Upper lobe of left lung (tissue), 6 donors: ENCODE data around the gene FUT6. TPM values are rescaled to one million over a fixed set of nuclear protein-coding genes. Genes with fewer than 3 reads are reported as not detected.
A peak's percentile ranks its signal among the peaks of the same experiment; 100 is the strongest.

Experiments used
- ATAC-seq, 2 donors: fragments of 200-7000 bp; cut with Tn5 transposase; one replicate each; pipeline ENCODE4 v1.9.1; 2022; ENCODE audit warnings: mild to moderate bottlenecking in 2 of 2, moderate library complexity in 2 of 2; ENCODE audit not compliant: low FRiP score in 2 of 2
- DNase-seq, 2 donors: peaks; one replicate each; pipeline ENCODE4 v3.0.0-alpha.2; 2019 to 2020
- H3K27ac ChIP-seq, 4 donors: fragments of 200-600 bp; sonication (generic); one replicate each; pipeline ENCODE4 v1.5.1; 2016 to 2019
- H3K27me3 ChIP-seq, 4 donors: fragments of 200-600 bp; sonication (generic); one replicate each; pipeline ENCODE4 v1.5.1; 2017 to 2019
- H3K36me3 ChIP-seq, 4 donors: fragments of 200-600 bp; sonication (generic); one replicate each; pipeline ENCODE4 v1.5.1; 2016 to 2019
- H3K4me1 ChIP-seq, 4 donors: fragments of 200-600 bp; sonication (generic); one replicate each; pipeline ENCODE4 v1.5.1; 2018 to 2019
- H3K4me3 ChIP-seq, 4 donors: fragments of 200-600 bp; sonication (generic); one replicate each; pipeline ENCODE4 v1.5.1; 2017 to 2019; ENCODE audit warnings: mild to moderate bottlenecking in 2 of 4, moderate library complexity in 1 of 4
- H3K9me3 ChIP-seq, 4 donors: fragments of 200-600 bp; sonication (generic); one replicate each; pipeline ENCODE4 v1.5.1; 2018 to 2019
- EP300 ChIP-seq, 4 donors: sonication (generic); formaldehyde crosslinking; IDR thresholded peaks; one replicate each; pipeline ENCODE4 v1.5.1; 2017; ENCODE audit warnings: antibody characterized with exemption in 4 of 4, control low read depth in 2 of 4
- POLR2A ChIP-seq, 4 donors: fragments of 450-650 bp; IDR thresholded peaks; one replicate each; pipeline ENCODE4 v1.5.1; 2016 to 2017; ENCODE audit warnings: antibody characterized with exemption in 4 of 4, mild to moderate bottlenecking in 2 of 4
- POLR2AphosphoS5 ChIP-seq, 2 donors: sonication (generic); formaldehyde crosslinking; IDR thresholded peaks; one replicate each; pipeline ENCODE4 v1.5.1; 2017; ENCODE audit warnings: antibody characterized with exemption in 2 of 2
- WGBS, 2 donors: methylation state at CpG; one replicate each; pipeline ENCODE4 v1.1.5; 2017 to 2018; 5-methylcytosine and 5-hydroxymethylcytosine counted together
- total RNA-seq, 6 donors: library from RNA; depleted of rRNA in 4 of 6; stranded (reverse); fragments of >200 nt in 4 of 6; gene quantifications; one replicate each; pipeline versions ENCODE4 v1.1.0 to v1.2.1, GENCODE V29; 2016 to 2021
- TF ChIP-seq, protein P1 (sequence below), 6 experiments: fragments of 450-650 bp in 4 of 6; fragments of 200-600 bp in 2 of 6; sonication (generic) in 2 of 6; IDR thresholded peaks; one replicate each; pipeline ENCODE4 v1.5.1; 2016 to 2019; ENCODE audit warnings: antibody characterized with exemption in 6 of 6
- donor health status: DM: no; HTN: no; CAD: no; lungs with moderate emphysema.
- donor health status: DM: no; HTN: yes; CAD: no; lungs with severe emphysema.

Gene FUT6
- total RNA-seq, 6 donors from 2014 or later: 0.30 to 3.6 (median 0.82) TPM

DNA sequence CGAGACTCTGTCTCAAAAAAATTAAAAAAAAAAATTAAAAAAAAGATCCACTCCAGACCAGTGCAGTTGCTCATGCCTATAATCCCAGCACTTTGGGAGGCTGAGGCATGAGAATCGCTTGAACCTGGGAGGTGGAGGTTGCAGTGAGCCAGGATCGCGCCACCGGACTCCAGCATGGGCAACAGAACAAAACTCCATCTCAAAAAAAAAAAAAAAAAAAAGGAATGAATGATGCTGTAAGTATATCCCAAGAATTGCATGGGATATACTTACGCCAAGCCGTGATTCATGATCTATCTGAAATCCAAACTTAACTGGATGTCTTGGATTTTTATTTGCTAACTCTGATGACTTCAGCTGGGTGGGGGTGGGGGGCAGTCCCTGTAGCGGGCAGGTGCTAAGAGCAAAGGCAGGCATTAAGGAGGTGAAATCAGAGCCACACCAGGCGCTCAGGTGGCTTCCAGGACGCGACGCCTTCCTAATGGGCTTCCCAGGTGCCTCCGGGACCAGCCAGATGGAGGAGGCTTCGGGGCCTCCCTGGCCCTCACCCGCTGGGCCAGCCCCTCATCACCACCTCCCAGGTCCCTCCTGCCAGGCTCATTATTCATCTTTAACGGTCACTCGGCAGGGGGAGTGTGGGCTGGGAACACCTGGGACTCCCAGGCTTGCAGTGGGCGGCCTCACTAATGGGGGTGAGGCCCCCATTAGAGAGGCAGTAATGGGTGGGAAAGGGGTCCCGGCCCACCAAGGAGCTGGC is 42.2 kb upstream of the FUT6 start:
- TF ChIP-seq POLR2A (IDR thresholded peaks at IDR 0.05) (no peak), POLR2AphosphoS5 (IDR thresholded peaks at IDR 0.05) (no peak), EP300 (IDR thresholded peaks at IDR 0.05) (no peak)
- TF ChIP-seq, protein P1, sequence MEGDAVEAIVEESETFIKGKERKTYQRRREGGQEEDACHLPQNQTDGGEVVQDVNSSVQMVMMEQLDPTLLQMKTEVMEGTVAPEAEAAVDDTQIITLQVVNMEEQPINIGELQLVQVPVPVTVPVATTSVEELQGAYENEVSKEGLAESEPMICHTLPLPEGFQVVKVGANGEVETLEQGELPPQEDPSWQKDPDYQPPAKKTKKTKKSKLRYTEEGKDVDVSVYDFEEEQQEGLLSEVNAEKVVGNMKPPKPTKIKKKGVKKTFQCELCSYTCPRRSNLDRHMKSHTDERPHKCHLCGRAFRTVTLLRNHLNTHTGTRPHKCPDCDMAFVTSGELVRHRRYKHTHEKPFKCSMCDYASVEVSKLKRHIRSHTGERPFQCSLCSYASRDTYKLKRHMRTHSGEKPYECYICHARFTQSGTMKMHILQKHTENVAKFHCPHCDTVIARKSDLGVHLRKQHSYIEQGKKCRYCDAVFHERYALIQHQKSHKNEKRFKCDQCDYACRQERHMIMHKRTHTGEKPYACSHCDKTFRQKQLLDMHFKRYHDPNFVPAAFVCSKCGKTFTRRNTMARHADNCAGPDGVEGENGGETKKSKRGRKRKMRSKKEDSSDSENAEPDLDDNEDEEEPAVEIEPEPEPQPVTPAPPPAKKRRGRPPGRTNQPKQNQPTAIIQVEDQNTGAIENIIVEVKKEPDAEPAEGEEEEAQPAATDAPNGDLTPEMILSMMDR (IDR thresholded peaks at IDR 0.05): no peak
- Histone ChIP-seq H3K27me3 (peaks cover 0 to 6% (median 2%) of the 10 kb centered on the region in 4 donors), H3K27ac (no peak overlapping the region), H3K4me1 (peaks cover 7 to 11% (median 10%) of the 10 kb centered on the region in 4 donors), H3K9me3 (no peaks in the 10 kb centered on the region), H3K4me3 (no peak overlapping the region), H3K36me3 (no peaks in the 10 kb centered on the region)
- DNase-seq (peak in 1 of 2 donors; percentile 50), ATAC-seq (no peak)
- 70 to 73% methylated on average over 16 to 18 of the region's 19 CpGs for WGBS, 2 donors

DNA sequence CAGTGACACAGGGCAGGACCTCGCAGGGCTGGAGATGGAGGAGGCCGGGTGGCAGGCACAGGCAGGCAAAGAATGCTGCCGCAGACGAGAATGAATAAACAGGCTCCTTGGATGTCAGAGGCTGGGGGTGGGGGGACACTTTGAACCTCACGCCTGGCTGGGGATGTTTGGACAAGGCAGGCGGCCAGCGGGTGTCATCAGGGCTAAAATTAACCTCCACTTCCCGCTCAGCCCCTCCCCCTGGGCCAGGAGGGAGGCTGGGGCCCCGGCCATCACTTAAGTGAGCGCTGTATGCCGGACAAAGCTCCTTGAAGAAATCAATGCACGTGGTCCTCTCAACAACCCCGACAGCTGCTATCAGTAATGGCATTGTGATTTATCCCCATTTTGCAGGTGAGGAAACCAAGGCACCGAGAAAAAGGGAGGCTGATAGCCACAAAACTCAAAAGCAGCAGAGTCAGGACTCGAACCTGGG is 41.1 kb upstream of the FUT6 start:
- Histone ChIP-seq H3K27me3 (peaks cover 0 to 6% (median 2%) of the 10 kb centered on the region in 4 donors), H3K27ac (no peak overlapping the region)
- WGBS, 2 donors: 11 to 19% methylated on average over 10 to 15 of the region's 15 CpGs

DNA sequence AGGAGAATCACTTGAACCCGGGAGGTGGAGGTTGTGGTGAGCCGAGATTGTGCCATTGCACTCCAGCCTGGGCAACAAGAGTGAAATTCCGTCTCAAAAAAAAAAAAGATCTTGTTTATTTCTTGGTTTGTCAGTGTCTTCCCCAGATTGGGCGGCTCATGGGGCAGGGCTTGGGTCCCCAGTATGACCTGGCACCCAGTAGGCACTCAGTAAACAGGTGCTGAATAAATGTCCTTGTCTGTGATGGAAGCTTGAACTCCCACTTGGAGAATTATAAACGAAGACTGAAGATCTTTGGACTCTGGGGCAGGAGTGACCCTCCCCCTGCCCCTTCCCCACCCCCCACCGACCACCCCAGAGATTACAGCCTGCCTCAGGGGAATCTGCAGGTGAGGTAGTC is 40.7 kb upstream of the FUT6 start:
- peaks cover 7 to 11% (median 10%) of the 10 kb centered on the region in 4 donors for H3K4me1 ChIP-seq
- 20 to 34% methylated on average over 6 of the region's 6 CpGs for whole genome bisulfite sequencing, 2 donors
- H3K27ac ChIP-seq: no peak overlapping the region
- H3K36me3 ChIP-seq: no peaks in the 10 kb centered on the region
- H3K9me3 ChIP-seq: no peaks in the 10 kb centered on the region
- no peak for ATAC-seq
- H3K27me3 ChIP-seq: peaks cover 0 to 6% (median 2%) of the 10 kb centered on the region in 4 donors
- TF ChIP-seq POLR2AphosphoS5 (IDR thresholded peaks at IDR 0.05): no peak
- TF ChIP-seq, protein P1 (IDR thresholded peaks at IDR 0.05): no peak
- TF ChIP-seq POLR2A (IDR thresholded peaks at IDR 0.05): no peak
- TF ChIP-seq EP300 (IDR thresholded peaks at IDR 0.05): no peak
- DNase-seq: no peak
- H3K4me3 ChIP-seq: no peak overlapping the region

More for the DNA sequence above, 41.1 kb upstream of the FUT6 start:
- Histone ChIP-seq H3K9me3 (no peaks in the 10 kb centered on the region), H3K4me3 (no peak overlapping the region), H3K4me1 (peaks cover 7 to 11% (median 10%) of the 10 kb centered on the region in 4 donors), H3K36me3 (no peaks in the 10 kb centered on the region)
- DNase-seq (peak; percentile 46 to 67), ATAC-seq (peak; percentile 44 to 62)
- TF ChIP-seq POLR2AphosphoS5 (IDR thresholded peaks at IDR 0.05) (no peak), EP300 (IDR thresholded peaks at IDR 0.05) (no peak), POLR2A (IDR thresholded peaks at IDR 0.05) (no peak)
- TF ChIP-seq, protein P1 (IDR thresholded peaks at IDR 0.05): no peak

DNA sequence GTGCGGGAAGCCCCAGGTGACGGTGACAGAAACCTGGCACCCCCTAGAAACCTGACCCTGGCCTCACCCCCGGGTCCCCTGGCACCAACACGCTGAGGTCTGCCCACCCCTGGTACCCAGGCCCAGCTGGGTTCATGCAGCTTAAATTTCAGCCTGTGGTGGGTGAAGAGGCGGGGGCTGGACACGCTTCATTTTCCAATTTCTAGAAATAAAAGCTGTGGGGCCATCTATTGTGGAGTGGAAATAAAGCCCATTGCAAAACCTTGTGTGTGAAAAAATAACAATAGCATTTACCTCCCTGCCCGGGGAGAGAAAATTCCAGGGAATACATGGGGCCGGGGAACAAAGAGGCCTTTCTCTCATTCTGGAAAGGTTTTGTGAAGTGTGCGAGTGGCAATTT is 38.4 kb upstream of the FUT6 start:
- Histone ChIP-seq H3K27me3 (peaks cover 0 to 6% (median 2%) of the 10 kb centered on the region in 4 donors), H3K4me3 (no peak overlapping the region), H3K4me1 (peaks cover 7 to 11% (median 10%) of the 10 kb centered on the region in 4 donors), H3K36me3 (no peaks in the 10 kb centered on the region), H3K27ac (no peak overlapping the region), H3K9me3 (no peaks in the 10 kb centered on the region)
- no peak for ATAC-seq
- 83 to 87% methylated on average over 6 to 9 of the region's 9 CpGs for WGBS, 2 donors
- DNase-seq: no peak
- no peak for TF ChIP-seq EP300 (IDR thresholded peaks at IDR 0.05)
- no peak for TF ChIP-seq POLR2AphosphoS5 (IDR thresholded peaks at IDR 0.05)
- TF ChIP-seq, protein P1 (IDR thresholded peaks at IDR 0.05): no peak
- no peak for TF ChIP-seq POLR2A (IDR thresholded peaks at IDR 0.05)
